Colonic mucosa (tissue), 4 donors: Measurements from ENCODE around the gene ZSCAN5C. TPM values are rescaled to one million over a fixed set of nuclear protein-coding genes. Genes with fewer than 3 reads are reported as not detected.

ENCODE experiments used
- DNase-seq: peaks from one replicate; pipeline ENCODE4 v3.0.0-alpha.2; 2020
- H3K27ac ChIP-seq: fragments of 200-600 bp; one replicate; pipeline ENCODE4 v1.8.0; 2021
- H3K27me3 ChIP-seq: fragments of 200-600 bp; one replicate; pipeline ENCODE4 v1.8.0; 2021
- H3K36me3 ChIP-seq: fragments of 200-600 bp; one replicate; pipeline ENCODE4 v1.8.0; 2021
- H3K4me1 ChIP-seq: fragments of 200-600 bp; one replicate; pipeline ENCODE4 v1.8.0; 2021; ENCODE audit warnings: mild to moderate bottlenecking
- H3K4me3 ChIP-seq: fragments of 200-600 bp; one replicate; pipeline ENCODE4 v1.8.0; 2021
- H3K9ac ChIP-seq, 2 donors: one replicate each; pipeline ENCODE4 v1.7.0; 2013; ENCODE audit warnings: control low read depth in 2 of 2, low read depth in 2 of 2, low read length in 2 of 2
- H3K9me3 ChIP-seq: fragments of 200-600 bp; one replicate; pipeline ENCODE4 v1.8.0; 2021
- intact Hi-C: fragments of 100-400 bp; cut with DNase I; formaldehyde crosslinking; loops from one replicate; pipeline ENCODE4 v1.14.1; 2022
- total RNA-seq, 2 donors: library from RNA; stranded (reverse); fragmentation: NEBNext Ultra II Directional in 1 of 2; extraction: Animal tissue kit (Norgen Biotek cat#: 25700) in 1 of 2; gene quantifications; one replicate each; pipeline ENCODE4 v1.2.1, GENCODE V29; 2021
- TF ChIP-seq, protein P1 (sequence below): fragments of 200-600 bp; IDR thresholded peaks from one replicate; pipeline ENCODE4 v1.8.0; 2022; ENCODE audit warnings: antibody characterized with exemption, mild to moderate bottlenecking
- donor health status: healthy.
- donor health status: DM: no; HTN: no; CAD: no.
- donor health status: DM: no; HTN: no; CAD: no.

ZSCAN5C gene
- total RNA-seq, 2 donors from 2014 or later, result not detected

DNA sequence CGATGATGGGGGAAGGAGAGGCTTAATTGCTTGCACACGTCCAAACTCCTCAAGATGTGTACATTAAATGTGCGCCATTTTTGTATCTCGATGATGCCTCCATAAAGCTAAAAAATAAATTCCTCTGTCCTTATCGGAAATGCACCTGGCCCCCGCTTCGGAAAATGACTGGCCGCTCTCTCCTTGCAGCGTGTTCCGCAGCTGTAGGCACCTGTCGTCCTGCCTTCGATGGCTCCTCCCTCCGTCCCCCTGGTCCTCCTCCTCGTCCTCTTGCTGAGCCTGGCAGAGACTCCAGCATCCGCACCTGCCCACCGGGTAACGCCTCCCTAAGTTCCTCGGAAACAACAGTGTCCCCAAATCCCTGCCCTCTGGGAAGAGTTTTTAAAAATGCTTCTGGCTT lies 25.2 kb upstream of the ZSCAN5C start:
- Histone ChIP-seq H3K4me1 (no peaks in the 10 kb centered on the region), H3K27ac (no peak overlapping the region), H3K9ac (no peak overlapping the region), H3K9me3 (no peaks in the 10 kb centered on the region), H3K27me3 (peaks cover 9% of the 10 kb centered on the region), H3K36me3 (no peaks in the 10 kb centered on the region), H3K4me3 (no peak overlapping the region)
- TF ChIP-seq, protein P1, sequence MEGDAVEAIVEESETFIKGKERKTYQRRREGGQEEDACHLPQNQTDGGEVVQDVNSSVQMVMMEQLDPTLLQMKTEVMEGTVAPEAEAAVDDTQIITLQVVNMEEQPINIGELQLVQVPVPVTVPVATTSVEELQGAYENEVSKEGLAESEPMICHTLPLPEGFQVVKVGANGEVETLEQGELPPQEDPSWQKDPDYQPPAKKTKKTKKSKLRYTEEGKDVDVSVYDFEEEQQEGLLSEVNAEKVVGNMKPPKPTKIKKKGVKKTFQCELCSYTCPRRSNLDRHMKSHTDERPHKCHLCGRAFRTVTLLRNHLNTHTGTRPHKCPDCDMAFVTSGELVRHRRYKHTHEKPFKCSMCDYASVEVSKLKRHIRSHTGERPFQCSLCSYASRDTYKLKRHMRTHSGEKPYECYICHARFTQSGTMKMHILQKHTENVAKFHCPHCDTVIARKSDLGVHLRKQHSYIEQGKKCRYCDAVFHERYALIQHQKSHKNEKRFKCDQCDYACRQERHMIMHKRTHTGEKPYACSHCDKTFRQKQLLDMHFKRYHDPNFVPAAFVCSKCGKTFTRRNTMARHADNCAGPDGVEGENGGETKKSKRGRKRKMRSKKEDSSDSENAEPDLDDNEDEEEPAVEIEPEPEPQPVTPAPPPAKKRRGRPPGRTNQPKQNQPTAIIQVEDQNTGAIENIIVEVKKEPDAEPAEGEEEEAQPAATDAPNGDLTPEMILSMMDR, result no peak
- DNase-seq, result no peak
- intact Hi-C loops, result loop anchor here (10.0 kb wide), 1 partner anchor 148 kb away; no protein-coding TSS in a partner anchor

DNA sequence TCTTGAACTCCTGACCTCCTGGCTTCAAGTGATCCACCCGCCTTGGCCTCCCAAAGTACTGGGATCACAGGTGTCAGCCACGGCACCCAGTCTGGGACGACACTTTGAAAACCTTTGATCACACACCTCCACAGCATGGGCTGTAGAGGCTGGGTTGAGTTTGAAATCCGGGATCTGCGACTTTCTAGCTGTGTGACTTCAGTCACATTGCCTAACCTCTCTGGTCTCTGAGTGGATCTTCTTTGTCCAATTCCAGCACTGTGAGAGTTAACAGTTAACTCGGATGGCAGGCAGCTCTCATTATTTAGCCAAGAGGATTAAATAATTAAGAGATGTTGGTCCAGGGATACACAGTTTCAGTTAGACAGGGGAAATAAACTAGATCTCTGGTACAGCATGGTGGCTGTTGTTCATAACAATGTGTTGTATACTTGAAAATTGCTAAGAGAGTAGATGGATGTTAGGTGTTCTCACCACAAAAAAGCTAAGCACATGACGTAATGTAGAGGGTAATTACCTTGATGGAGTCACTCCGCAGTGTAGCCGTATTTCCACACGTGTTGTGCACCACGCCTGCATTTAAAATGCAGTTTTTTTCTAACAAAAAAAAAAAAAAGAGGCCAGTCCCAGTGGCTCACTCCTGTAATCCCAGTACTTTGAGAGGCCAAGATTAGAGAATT lies 24.4 kb upstream of the ZSCAN5C start:
- Histone ChIP-seq H3K36me3 (no peaks in the 10 kb centered on the region), H3K9ac (no peak overlapping the region), H3K27ac (no peak overlapping the region), H3K27me3 (peaks cover 9% of the 10 kb centered on the region), H3K9me3 (no peaks in the 10 kb centered on the region), H3K4me1 (no peaks in the 10 kb centered on the region), H3K4me3 (no peak overlapping the region)
- TF ChIP-seq, protein P1, result no peak
- intact Hi-C loops, result loop anchor here (10.0 kb wide), 1 partner anchor 147 kb away; no protein-coding TSS in a partner anchor
- no peak for DNase-seq

DNA sequence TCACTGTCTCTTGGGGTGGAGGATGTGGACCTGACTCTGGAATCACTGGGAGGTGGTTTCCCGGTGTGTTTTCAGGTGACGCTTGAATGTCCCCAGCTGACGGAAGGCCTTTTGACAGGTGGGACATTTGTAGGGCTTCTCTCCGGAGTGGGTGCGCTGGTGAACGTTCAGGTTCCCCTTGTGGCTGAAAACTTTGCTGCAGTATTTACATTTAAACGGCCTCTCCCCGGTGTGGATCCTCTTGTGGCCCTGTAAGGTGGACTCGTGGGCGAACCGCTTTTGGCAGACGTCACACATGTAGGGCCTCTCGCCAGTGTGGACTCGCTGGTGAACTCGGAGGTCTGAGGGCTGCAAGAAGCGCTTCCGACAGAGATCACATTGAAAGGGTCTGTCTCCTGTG lies 12.3 kb upstream of the ZSCAN5C start:
- Histone ChIP-seq H3K36me3 (no peaks in the 10 kb centered on the region), H3K9ac (no peak overlapping the region), H3K27me3 (no peaks in the 10 kb centered on the region), H3K27ac (no peak overlapping the region), H3K4me1 (no peaks in the 10 kb centered on the region), H3K9me3 (no peaks in the 10 kb centered on the region), H3K4me3 (no peak overlapping the region)
- no peak for DNase-seq
- TF ChIP-seq, protein P1, result no peak
- intact Hi-C loops, result no loop called here

DNA sequence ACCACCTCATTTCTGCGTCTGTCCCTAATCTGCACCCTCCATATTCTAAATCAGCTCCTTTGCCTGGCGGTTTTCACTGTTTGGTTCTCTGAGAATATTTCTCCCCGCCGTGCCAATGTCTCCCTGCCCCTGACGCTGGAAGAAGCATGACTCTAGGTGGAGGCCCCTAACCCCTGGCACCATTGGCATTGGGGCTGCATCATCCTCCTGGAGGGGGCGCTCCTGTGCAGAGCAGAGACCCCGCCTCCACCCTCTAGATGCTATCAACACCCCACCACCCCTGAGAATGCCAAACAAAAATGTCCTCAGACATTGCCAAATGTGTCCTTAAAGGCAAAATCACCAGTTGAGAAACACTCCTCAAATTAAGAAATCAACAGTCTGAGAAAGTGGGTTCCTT lies 11.0 kb upstream of the ZSCAN5C start:
- intact Hi-C loops, result no loop called here
- Histone ChIP-seq H3K9ac (no peak overlapping the region), H3K27me3 (no peaks in the 10 kb centered on the region), H3K36me3 (no peaks in the 10 kb centered on the region), H3K9me3 (no peaks in the 10 kb centered on the region), H3K4me1 (no peaks in the 10 kb centered on the region), H3K4me3 (no peak overlapping the region), H3K27ac (no peak overlapping the region)
- no peak for DNase-seq
- TF ChIP-seq, protein P1, result no peak

DNA sequence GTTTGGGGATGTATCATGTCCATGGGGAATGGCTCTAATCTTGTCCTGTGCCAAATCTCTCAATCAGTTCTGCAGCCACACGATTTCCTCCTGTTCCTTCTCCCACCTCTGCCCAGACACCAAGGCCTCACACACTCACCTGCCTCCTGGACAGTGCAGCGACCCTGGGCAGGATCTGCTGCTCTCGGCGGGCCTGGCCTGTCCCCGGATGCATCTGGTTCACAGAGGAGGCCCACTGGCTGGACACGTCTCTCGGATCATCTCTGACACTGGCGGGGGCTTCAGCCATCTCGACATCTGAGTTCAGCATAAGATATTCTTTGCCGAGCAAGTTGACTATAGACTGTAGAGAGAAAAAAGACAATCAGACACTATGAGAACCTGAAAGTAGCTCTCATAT lies 10.4 kb upstream of the ZSCAN5C start:
- no peak overlapping the region for H3K27ac ChIP-seq
- intact Hi-C loops, result no loop called here
- no peaks in the 10 kb centered on the region for H3K4me1 ChIP-seq
- no peak overlapping the region for H3K4me3 ChIP-seq
- TF ChIP-seq, protein P1, result no peak
- H3K27me3 ChIP-seq, result no peaks in the 10 kb centered on the region
- no peak for DNase-seq
- no peak overlapping the region for H3K9ac ChIP-seq
- H3K9me3 ChIP-seq, result no peaks in the 10 kb centered on the region
- no peaks in the 10 kb centered on the region for H3K36me3 ChIP-seq
